Peyer's patch (tissue), 4 donors: ENCODE results near the gene FBXO31. TPM values are rescaled to one million over a fixed set of nuclear protein-coding genes. Genes with fewer than 3 reads are reported as not detected.
A peak's percentile ranks its signal among the peaks of the same experiment; 100 is the strongest.
"Not testable (repeated sequence)": the region's sequence is repeated elsewhere in the genome, so short reads cannot be mapped to it uniquely, and the experiment has no call there.

Experiments
- DNase-seq, 3 donors: peaks; one replicate each; pipeline ENCODE4 v3.0.0-alpha.2; 2017 to 2019
- H3K27ac ChIP-seq, 4 donors: fragments of 200-600 bp; sonication (generic); one replicate each; pipeline ENCODE4 v1.5.1; 2016 to 2019
- H3K27me3 ChIP-seq, 2 donors: fragments of 200-600 bp; sonication (generic); one replicate each; pipeline ENCODE4 v1.5.1; 2019
- H3K36me3 ChIP-seq, 3 donors: fragments of 200-600 bp; sonication (generic); one replicate each; pipeline ENCODE4 v1.5.1; 2016 to 2019
- H3K4me1 ChIP-seq, 4 donors: fragments of 200-600 bp; sonication (generic); one replicate each; pipeline ENCODE4 v1.5.1; 2016 to 2019
- H3K4me3 ChIP-seq, 4 donors: fragments of 200-600 bp; sonication (generic); 1 replicate in 3 of 4; 2 replicates in 1 of 4; pipeline ENCODE4 v1.5.1; 2016 to 2019; ENCODE audit warnings: mild to moderate bottlenecking in 1 of 4
- H3K9me3 ChIP-seq, 4 donors: fragments of 200-600 bp; sonication (generic); one replicate each; pipeline ENCODE4 v1.5.1; 2016 to 2019; ENCODE audit warnings: mild to moderate bottlenecking in 1 of 4
- POLR2A ChIP-seq, 2 donors: fragments of 450-650 bp; IDR thresholded peaks; one replicate each; pipeline ENCODE4 v1.5.1; 2017; ENCODE audit warnings: antibody characterized with exemption in 2 of 2, mild to moderate bottlenecking in 2 of 2, moderate library complexity in 2 of 2
- total RNA-seq, 4 donors: library from RNA; depleted of rRNA; stranded (reverse); fragments of >200 nt; gene quantifications; one replicate each; pipeline ENCODE4 v1.1.0, GENCODE V29; 2016
- TF ChIP-seq, protein P1 (sequence below), 6 experiments: fragments of 450-650 bp in 4 of 6; fragments of 200-600 bp in 2 of 6; sonication (generic) in 1 of 6; IDR thresholded peaks; one replicate each; pipeline ENCODE4 v1.5.1; 2017 to 2019; ENCODE audit warnings: antibody characterized with exemption in 6 of 6, mild to moderate bottlenecking in 3 of 6, moderate library complexity in 1 of 6

FBXO31 gene
- total RNA-seq, 4 donors from 2014 or later = 135 to 207 (median 191) TPM

DNA sequence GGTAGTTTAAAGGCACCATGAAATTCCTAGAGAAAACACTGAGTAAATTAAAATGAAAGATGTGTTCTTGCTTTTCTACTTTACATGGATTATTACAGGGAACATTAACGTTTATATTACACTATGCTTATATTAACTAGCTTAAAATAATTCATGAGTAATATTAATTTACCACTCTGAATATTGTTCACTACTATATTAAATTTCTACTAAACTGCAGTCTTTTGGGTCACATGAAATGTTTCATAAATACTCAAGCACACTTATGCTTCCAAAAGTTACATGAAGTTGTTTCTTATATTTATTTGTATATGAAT is 5.2 kb upstream of the FBXO31 start:
- no peaks in the 10 kb centered on the region for H3K27me3 ChIP-seq
- no peak overlapping the region for H3K4me3 ChIP-seq
- TF ChIP-seq, protein P1, sequence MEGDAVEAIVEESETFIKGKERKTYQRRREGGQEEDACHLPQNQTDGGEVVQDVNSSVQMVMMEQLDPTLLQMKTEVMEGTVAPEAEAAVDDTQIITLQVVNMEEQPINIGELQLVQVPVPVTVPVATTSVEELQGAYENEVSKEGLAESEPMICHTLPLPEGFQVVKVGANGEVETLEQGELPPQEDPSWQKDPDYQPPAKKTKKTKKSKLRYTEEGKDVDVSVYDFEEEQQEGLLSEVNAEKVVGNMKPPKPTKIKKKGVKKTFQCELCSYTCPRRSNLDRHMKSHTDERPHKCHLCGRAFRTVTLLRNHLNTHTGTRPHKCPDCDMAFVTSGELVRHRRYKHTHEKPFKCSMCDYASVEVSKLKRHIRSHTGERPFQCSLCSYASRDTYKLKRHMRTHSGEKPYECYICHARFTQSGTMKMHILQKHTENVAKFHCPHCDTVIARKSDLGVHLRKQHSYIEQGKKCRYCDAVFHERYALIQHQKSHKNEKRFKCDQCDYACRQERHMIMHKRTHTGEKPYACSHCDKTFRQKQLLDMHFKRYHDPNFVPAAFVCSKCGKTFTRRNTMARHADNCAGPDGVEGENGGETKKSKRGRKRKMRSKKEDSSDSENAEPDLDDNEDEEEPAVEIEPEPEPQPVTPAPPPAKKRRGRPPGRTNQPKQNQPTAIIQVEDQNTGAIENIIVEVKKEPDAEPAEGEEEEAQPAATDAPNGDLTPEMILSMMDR (IDR thresholded peaks at IDR 0.05) = no peak
- TF ChIP-seq POLR2A (IDR thresholded peaks at IDR 0.05) = no peak
- peak overlapping the region; percentile 79 to 95 (median 89) for H3K27ac ChIP-seq
- H3K9me3 ChIP-seq = no peaks in the 10 kb centered on the region
- DNase-seq = no peak
- H3K4me1 ChIP-seq = peaks cover 0 to 31% (median 18%) of the 10 kb centered on the region in 4 donors
- H3K36me3 ChIP-seq = no peaks in the 10 kb centered on the region

DNA sequence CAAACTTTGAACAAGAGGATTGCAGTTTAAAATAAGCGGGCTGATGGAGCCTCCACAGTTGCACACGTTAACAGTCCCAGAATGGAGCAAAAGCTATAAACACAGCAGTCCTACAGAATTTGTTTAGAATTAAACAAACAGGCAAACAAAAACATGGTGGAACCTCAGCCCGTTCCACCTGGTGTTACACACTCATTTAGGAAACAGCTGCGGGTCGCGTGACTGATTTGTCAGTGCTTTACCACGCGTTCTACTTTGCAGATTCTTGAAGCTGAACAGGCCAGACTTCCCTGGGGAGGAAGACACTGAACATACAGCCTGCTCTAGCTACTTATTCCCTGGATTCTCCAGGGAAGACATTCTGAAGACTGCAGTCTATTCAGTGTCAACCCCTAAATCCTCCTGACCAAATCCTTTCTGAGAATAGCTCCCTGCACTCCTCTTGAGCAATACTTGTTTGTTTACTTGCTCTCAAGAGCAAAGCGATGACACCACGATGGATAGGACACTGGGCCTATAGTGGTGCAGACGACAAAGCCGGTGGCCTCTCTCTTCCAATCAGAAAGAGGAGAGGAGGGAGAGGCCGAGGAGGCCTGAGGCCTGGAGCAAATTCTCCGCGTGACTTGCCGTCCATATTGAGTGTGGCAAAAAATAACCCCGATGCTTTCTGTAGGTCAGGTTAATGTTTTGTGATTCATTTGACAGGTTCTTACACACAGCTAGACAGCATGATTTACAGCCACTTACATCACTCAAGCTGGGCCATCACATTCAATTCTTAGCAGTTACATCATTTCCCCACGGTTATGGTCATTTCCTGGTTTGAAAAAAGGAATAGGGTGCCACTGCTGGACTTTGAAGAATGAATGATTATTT is 4.6 kb upstream of the FBXO31 start:
- H3K9me3 ChIP-seq = no peaks in the 10 kb centered on the region
- no peaks in the 10 kb centered on the region for H3K27me3 ChIP-seq
- peak overlapping the region; percentile 79 to 95 (median 89) for H3K27ac ChIP-seq
- peak; percentile 86 to 97 (median 96) for DNase-seq
- TF ChIP-seq, protein P1 (IDR thresholded peaks at IDR 0.05) = no peak
- peak in 1 of 2 donors; percentile 68 for TF ChIP-seq POLR2A (IDR thresholded peaks at IDR 0.05)
- H3K4me1 ChIP-seq = peaks cover 0 to 26% (median 15%) of the 10 kb centered on the region in 4 donors
- H3K4me3 ChIP-seq = peak overlapping the region in 3 of 4 donors; percentile 9 to 16 (median 10)
- H3K36me3 ChIP-seq = no peaks in the 10 kb centered on the region

DNA sequence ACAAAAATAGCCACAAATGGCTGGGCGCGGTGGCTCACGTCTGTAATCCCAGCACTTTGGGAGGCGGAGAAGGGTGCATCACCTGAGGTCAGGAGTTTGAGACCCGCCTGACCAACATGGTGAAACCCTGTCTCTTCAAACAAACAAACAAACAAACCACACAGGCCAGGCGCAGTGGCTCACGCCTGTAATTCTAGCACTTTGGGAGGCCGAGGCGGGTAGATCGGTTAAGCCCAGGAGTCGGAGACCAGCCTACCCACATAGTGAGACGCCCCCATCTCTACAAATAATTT is 1.2 kb upstream of the FBXO31 start:
- H3K36me3 ChIP-seq, H3K9me3 ChIP-seq, H3K27me3 ChIP-seq: not testable (repeated sequence)
- DNase-seq = peak in 1 of 3 donors; percentile 54
- peak overlapping the region in 3 of 4 donors; percentile 79 to 93 (median 89) for H3K4me3 ChIP-seq
- peak overlapping the region; percentile 85 to 94 (median 90) for H3K27ac ChIP-seq
- peaks cover 0 to 41% (median 21%) of the 10 kb centered on the region in 4 donors for H3K4me1 ChIP-seq

DNA sequence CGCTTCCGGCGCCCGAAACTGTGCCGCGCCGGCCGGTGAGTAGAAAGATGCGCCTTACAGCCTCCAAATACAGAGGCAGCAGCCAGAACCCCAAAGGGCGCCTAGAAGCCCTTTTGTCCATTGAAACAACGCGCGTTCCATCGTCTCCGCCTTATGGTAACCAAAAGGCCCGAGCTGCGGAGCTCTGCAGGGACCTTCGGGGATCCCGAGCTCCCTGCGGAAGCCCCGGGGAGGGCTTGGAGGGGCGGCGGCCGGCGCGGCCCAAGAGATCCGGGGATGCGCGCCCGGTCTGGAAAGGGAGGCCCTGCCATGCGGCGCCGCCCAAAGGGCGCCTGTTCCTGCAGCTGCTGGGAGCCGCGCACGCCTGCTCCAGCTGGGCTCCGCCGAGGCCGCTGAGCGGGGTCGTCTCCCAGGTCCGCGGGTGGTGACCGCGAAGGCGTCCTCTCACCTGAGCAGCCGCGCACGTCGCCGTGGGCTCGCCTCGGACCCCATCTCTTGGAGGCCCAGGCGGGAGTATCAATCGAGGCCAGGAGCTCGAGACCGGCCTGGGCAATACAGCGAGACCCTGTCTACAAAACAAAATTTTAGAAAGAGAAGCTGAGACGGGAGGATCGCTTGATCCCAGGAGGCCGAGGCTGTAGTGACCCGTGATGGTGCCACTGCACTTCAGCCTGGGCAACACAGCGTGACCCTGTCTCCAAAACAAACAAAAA is 742 bp upstream of the FBXO31 start:
- DNase-seq = peak in 1 of 3 donors; percentile 76
- H3K4me3 ChIP-seq = peak overlapping the region; percentile 52 to 93 (median 84)
- no peak for TF ChIP-seq POLR2A (IDR thresholded peaks at IDR 0.05)
- TF ChIP-seq, protein P1 (IDR thresholded peaks at IDR 0.05) = no peak
- no peaks in the 10 kb centered on the region for H3K36me3 ChIP-seq
- H3K27me3 ChIP-seq = no peaks in the 10 kb centered on the region
- H3K4me1 ChIP-seq = peaks cover 0 to 46% (median 21%) of the 10 kb centered on the region in 4 donors
- no peaks in the 10 kb centered on the region for H3K9me3 ChIP-seq
- peak overlapping the region; percentile 85 to 94 (median 90) for H3K27ac ChIP-seq

DNA sequence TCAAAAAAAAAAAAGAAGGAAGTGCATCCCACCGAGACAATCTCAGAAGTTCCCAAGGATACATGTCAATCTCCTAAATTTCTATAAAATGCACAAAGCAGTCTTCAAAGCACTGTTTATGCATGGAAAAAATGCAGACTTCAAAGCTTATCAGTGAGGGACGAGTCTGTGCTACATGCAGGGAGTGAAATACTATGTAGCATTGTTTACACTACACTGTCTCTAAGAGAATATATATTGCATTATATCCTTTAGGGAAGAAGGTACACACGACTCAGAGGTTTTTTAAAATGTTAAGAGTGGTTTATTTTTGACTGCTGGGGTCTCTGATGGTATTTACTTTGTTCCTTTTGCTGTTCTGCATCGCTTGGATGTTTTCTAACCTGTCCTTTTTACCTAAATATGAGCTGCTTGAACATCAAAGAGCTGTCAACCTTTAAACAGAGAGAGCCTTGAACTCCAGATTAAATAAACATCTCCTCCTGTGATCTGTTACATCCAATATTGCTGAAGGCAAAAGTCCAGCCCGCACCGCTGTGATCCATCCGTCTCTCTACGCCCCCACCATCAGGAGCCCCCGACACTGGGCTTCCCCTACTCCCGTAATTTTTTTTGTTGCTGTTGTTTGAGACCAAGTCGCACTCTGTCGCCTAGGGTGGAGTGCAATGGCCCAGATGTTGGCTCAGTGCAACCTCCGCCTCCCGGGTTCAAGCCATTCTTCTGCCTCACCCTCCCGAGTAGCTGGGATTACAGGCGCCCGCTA is 1.4 kb downstream of the FBXO31 start:
- TF ChIP-seq, protein P1 (IDR thresholded peaks at IDR 0.05) = no peak
- TF ChIP-seq POLR2A (IDR thresholded peaks at IDR 0.05) = no peak
- H3K4me1 ChIP-seq = peaks cover 0 to 44% (median 13%) of the 10 kb centered on the region in 4 donors
- H3K36me3 ChIP-seq = no peaks in the 10 kb centered on the region
- peak in 1 of 3 donors; percentile 59 for DNase-seq
- peak overlapping the region; percentile 52 to 93 (median 84) for H3K4me3 ChIP-seq
- H3K27me3 ChIP-seq = no peaks in the 10 kb centered on the region
- H3K9me3 ChIP-seq = no peaks in the 10 kb centered on the region
- peak overlapping the region; percentile 85 to 94 (median 90) for H3K27ac ChIP-seq
